Activated T-cell treated with anti-CD3 and anti-CD28 coated beads, Interleukin-2, amount 50 U/mL, for 72 hours (primary cell): ENCODE results near the gene PARD3B. TPM values are rescaled to one million over a fixed set of nuclear protein-coding genes. Genes with fewer than 3 reads are reported as not detected.

ENCODE experiments used
- ATAC-seq, 2 donors: fragments of 150-1000 bp; cut with Tn5 transposase; replicated peaks in 1 of 2; 2 replicates each; pipeline ENCODE4 v1.10.0; 2021; ENCODE audit warnings: moderate library complexity in 2 of 2, mild to moderate bottlenecking in 1 of 2
- DNase-seq, 2 donors: peaks; one replicate each; pipeline ENCODE4 v3.0.0; 2021 to 2022; ENCODE audit warnings: mixed read lengths in 1 of 2
- H3K27ac Mint-ChIP-seq: one replicate; pipeline ENCODE4 v1.8.0; 2022; ENCODE audit warnings: mild to moderate bottlenecking, moderate library complexity, mixed read lengths
- H3K27me3 Mint-ChIP-seq: one replicate; pipeline ENCODE4 v1.8.0; 2022; ENCODE audit warnings: low read depth, mixed read lengths
- H3K36me3 Mint-ChIP-seq, 2 donors: one replicate each; pipeline ENCODE4 v1.8.0; 2022; ENCODE audit warnings: mixed read lengths in 2 of 2, mild to moderate bottlenecking in 1 of 2; ENCODE audit not compliant: insufficient read depth in 2 of 2
- H3K4me1 Mint-ChIP-seq: one replicate; pipeline ENCODE4 v1.8.0; 2022; ENCODE audit warnings: low read depth, mixed read lengths
- H3K4me3 Mint-ChIP-seq, 2 donors: one replicate each; pipeline ENCODE4 v1.8.0; 2022; ENCODE audit warnings: mild to moderate bottlenecking in 2 of 2, mixed read lengths in 2 of 2, moderate library complexity in 2 of 2
- H3K9me3 Mint-ChIP-seq, 2 donors: one replicate each; pipeline ENCODE4 v1.8.0; 2022; ENCODE audit warnings: mixed read lengths in 2 of 2
- total RNA-seq, 2 donors: library from RNA; stranded (reverse); gene quantifications; one replicate each; pipeline ENCODE4 v1.2.3, GENCODE V29; 2022

The PARD3B gene
- total RNA-seq, 2 donors from 2014 or later, result 0.74 to 0.96 TPM

- Mint-ChIP-seq H3K9me3 (no peaks in the 10 kb centered on the region), H3K4me1 (no peaks in the 10 kb centered on the region), H3K27me3 (peaks cover 8% of the 10 kb centered on the region), H3K36me3 (no peaks in the 10 kb centered on the region), H3K4me3 (no peak overlapping the region), H3K27ac (no peak overlapping the region)
- no peak for DNase-seq
- ATAC-seq, result no peak
These were observed 727.9 kb downstream of the PARD3B start for GRCh38 chr2:205273148-205273547.

DNA sequence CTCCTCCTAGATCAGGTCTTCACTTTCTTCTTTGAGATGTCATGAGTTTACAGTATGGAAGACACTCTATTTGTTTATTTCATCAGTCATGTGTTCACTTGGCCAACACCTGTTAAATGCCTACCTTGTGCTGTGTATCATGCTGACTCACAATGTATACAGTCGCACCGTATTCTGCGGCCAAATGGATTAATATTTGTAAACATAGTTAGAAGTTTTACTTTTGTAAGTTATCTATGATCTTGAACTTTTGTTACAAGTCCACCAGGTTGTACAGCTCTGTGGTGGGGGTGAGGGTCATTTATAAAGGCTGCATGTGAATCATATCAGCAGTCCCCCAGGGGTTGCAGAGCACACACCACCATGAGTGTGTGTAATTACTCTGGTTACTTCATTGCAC is 728.4 kb downstream of the PARD3B start:
- H3K27ac Mint-ChIP-seq, result no peak overlapping the region
- H3K9me3 Mint-ChIP-seq, result no peaks in the 10 kb centered on the region
- H3K36me3 Mint-ChIP-seq, result no peaks in the 10 kb centered on the region
- ATAC-seq (no peak), DNase-seq (no peak)
- H3K27me3 Mint-ChIP-seq, result peaks cover 8% of the 10 kb centered on the region
- no peaks in the 10 kb centered on the region for H3K4me1 Mint-ChIP-seq
- no peak overlapping the region for H3K4me3 Mint-ChIP-seq

GRCh38 chr2:205274801-205275200 is 729.5 kb downstream of the PARD3B start:
- ATAC-seq, result no peak

GRCh38 chr2:205276116-205276777 is 731.0 kb downstream of the PARD3B start:
- ATAC-seq, result no peak
- H3K9me3 Mint-ChIP-seq, result no peaks in the 10 kb centered on the region
- no peaks in the 10 kb centered on the region for H3K4me1 Mint-ChIP-seq
- peaks cover 8% of the 10 kb centered on the region for H3K27me3 Mint-ChIP-seq
- no peaks in the 10 kb centered on the region for H3K36me3 Mint-ChIP-seq
- H3K4me3 Mint-ChIP-seq, result no peak overlapping the region
- H3K27ac Mint-ChIP-seq, result no peak overlapping the region
- DNase-seq, result no peak

More at GRCh38 chr2:205274801-205275200, 729.5 kb downstream of the PARD3B start:
- H3K27ac Mint-ChIP-seq, result no peak overlapping the region
- no peak for DNase-seq
- no peaks in the 10 kb centered on the region for H3K36me3 Mint-ChIP-seq
- H3K4me1 Mint-ChIP-seq, result no peaks in the 10 kb centered on the region
- H3K4me3 Mint-ChIP-seq, result no peak overlapping the region
- H3K27me3 Mint-ChIP-seq, result peaks cover 8% of the 10 kb centered on the region
- no peaks in the 10 kb centered on the region for H3K9me3 Mint-ChIP-seq

DNA sequence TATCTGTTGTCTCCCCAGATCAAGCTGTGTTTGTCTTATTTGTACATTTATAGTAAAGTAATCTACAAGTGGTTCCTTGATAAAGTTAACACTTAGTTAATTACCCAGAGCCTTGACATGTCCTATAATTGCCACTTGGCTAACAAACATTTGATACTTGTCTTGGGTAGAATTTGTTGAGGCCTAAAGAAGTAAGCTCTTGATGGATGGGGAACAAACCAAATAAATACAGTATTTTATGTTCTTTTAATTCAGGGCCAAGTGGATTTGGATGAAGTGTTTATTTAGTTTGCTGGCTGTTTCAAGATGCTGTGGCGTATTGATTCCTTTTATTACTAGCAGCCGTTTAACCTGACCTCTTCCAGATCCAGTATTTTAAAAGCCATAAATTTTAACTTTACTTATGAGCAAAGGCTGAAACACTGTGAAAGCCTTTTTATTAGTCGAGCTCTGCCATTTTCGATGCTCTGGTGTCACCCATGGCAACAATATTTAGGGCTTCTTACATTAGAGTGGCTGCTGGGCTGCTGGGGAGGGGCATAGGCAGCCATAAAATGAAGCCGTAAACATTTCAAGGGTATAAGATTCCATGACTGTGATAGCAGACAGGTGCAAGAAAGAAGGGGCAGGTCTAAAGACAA is 735.4 kb downstream of the PARD3B start:
- no peak overlapping the region for H3K27ac Mint-ChIP-seq
- H3K27me3 Mint-ChIP-seq, result peaks cover 8% of the 10 kb centered on the region
- H3K9me3 Mint-ChIP-seq, result no peaks in the 10 kb centered on the region
- H3K4me1 Mint-ChIP-seq, result no peaks in the 10 kb centered on the region
- no peak for ATAC-seq
- DNase-seq, result no peak
- H3K36me3 Mint-ChIP-seq, result no peaks in the 10 kb centered on the region
- no peak overlapping the region for H3K4me3 Mint-ChIP-seq

DNA sequence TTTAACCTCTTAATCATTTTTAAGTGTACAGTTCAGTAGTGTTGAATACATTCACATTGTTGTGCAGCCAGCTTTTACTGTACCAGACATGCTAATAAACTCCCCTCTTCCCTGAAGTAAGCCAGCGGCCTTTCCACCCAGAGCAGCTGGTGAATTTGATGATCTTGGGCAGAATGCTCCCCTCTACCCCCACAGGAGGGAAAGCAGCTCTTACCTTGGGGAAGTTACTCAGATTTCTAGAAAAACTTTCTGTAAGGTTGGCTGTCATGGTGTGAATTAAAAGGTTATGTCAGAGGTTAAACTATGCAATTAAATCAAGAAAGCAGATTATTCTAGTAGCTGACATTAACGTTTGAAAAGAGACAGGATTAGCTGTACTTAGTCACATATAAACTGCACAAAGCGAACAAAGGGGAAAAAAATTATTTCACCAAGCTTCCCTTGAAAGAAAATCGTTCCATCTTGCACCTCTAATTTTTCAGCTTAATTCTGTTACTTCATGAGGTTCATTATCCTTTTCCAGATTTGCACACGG is 738.5 kb downstream of the PARD3B start:
- no peak overlapping the region for H3K4me3 Mint-ChIP-seq

GRCh38 chr2:205284334-205284733 is 739.1 kb downstream of the PARD3B start:
- no peaks in the 10 kb centered on the region for H3K4me1 Mint-ChIP-seq
- H3K4me3 Mint-ChIP-seq, result no peak overlapping the region
- no peak for ATAC-seq
- no peaks in the 10 kb centered on the region for H3K27me3 Mint-ChIP-seq
- no peaks in the 10 kb centered on the region for H3K9me3 Mint-ChIP-seq
- H3K27ac Mint-ChIP-seq, result no peak overlapping the region
- no peaks in the 10 kb centered on the region for H3K36me3 Mint-ChIP-seq
- DNase-seq, result no peak

More for the DNA sequence above, 738.5 kb downstream of the PARD3B start:
- Mint-ChIP-seq H3K9me3 (no peaks in the 10 kb centered on the region), H3K27ac (no peak overlapping the region), H3K27me3 (no peaks in the 10 kb centered on the region), H3K4me1 (no peaks in the 10 kb centered on the region), H3K36me3 (no peaks in the 10 kb centered on the region)
- DNase-seq, result no peak
- no peak for ATAC-seq

- no peak for ATAC-seq
- H3K4me3 Mint-ChIP-seq, result no peak overlapping the region
These were observed 742.0 kb downstream of the PARD3B start for GRCh38 chr2:205287316-205287715.

GRCh38 chr2:205288686-205289085 is 743.4 kb downstream of the PARD3B start:
- H3K9me3 Mint-ChIP-seq, result peaks cover 0 to 2% of the 10 kb centered on the region in 2 donors
- no peaks in the 10 kb centered on the region for H3K27me3 Mint-ChIP-seq
- no peak for DNase-seq
- H3K4me3 Mint-ChIP-seq, result no peak overlapping the region
- no peak overlapping the region for H3K27ac Mint-ChIP-seq
- no peaks in the 10 kb centered on the region for H3K36me3 Mint-ChIP-seq
- no peak for ATAC-seq
- no peaks in the 10 kb centered on the region for H3K4me1 Mint-ChIP-seq

More at GRCh38 chr2:205287316-205287715, 742.0 kb downstream of the PARD3B start:
- Mint-ChIP-seq H3K27ac (no peak overlapping the region), H3K27me3 (no peaks in the 10 kb centered on the region), H3K4me1 (no peaks in the 10 kb centered on the region), H3K9me3 (no peaks in the 10 kb centered on the region), H3K36me3 (no peaks in the 10 kb centered on the region)
- no peak for DNase-seq

DNA sequence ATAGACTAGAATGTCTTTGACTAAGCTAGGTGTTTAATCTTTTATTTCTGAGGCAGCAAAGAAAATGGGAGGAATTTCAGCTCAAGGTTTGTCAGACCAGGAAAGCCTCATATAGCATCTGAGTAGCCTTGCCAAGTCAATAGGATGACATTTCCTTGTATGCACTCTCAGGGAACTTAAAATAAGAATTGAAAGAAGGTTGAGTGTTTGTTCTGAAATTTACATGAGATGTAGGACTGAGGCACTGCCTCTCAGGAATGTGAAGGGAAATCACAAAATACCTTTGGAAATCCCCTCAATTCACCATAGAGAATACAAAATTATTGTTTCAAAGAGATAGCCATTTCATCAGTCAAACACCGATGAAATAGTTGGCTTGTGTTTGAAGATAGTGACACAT is 745.0 kb downstream of the PARD3B start:
- H3K27me3 Mint-ChIP-seq, result no peaks in the 10 kb centered on the region
- peaks cover 0 to 2% of the 10 kb centered on the region in 2 donors for H3K9me3 Mint-ChIP-seq
- H3K36me3 Mint-ChIP-seq, result no peaks in the 10 kb centered on the region
- H3K4me1 Mint-ChIP-seq, result no peaks in the 10 kb centered on the region
- no peak for DNase-seq
- ATAC-seq, result no peak
- no peak overlapping the region for H3K4me3 Mint-ChIP-seq
- no peak overlapping the region for H3K27ac Mint-ChIP-seq

DNA sequence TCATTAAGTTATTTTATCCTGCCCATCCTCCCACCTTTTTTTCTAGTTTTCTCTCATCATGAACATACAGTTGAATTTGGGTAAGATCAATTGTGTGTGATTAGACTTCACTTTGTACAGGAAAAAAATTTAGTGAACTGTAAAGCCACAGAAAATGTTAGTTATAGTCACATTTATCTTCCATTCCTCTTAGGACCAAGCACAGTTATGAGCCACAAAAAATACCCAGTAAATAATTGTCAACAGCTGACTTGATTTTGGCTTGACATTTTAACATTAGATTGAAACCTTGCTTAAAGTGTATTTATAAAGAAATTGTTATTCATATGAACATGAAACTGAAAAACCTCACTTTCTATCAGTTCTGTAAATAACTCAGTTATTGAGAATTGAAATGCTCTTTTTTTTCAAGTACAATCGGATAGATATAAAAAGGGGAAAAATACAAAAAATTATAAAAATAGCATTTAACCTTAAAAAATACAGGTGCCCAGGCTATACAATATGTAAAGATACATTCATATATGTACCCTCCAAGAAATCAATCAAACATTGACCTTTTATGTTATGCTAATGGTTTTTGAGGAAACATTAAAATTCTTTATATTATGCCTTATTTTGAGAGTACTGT is 747.5 kb downstream of the PARD3B start:
- Mint-ChIP-seq H3K9me3 (peaks cover 0 to 2% of the 10 kb centered on the region in 2 donors), H3K27ac (no peak overlapping the region)
- no peak for ATAC-seq

DNA sequence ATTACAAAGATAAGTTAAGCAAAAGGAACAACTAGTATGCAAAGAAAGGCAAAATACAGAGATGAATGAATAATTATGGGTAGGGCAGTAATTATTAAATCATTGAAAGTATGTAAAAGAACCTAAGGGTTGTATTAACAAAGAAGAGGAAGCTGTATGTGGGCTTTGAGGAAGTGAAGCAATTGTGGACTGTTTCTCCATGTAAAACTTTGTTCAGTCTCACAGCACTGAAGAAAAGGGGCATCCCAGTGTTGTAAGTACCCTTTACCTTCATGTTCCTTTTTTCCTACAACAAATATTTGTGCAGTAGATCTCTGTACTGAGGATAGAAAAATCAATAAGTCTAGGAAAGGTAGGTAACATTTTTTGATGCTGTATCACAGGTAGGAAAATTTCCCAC is 748.3 kb downstream of the PARD3B start:
- H3K27me3 Mint-ChIP-seq, result no peaks in the 10 kb centered on the region
- peaks cover 0 to 2% of the 10 kb centered on the region in 2 donors for H3K9me3 Mint-ChIP-seq
- ATAC-seq (no peak), DNase-seq (no peak)
- H3K36me3 Mint-ChIP-seq, result no peaks in the 10 kb centered on the region
- H3K4me3 Mint-ChIP-seq, result no peak overlapping the region
- H3K4me1 Mint-ChIP-seq, result no peaks in the 10 kb centered on the region
- H3K27ac Mint-ChIP-seq, result no peak overlapping the region

More for the DNA sequence above, 747.5 kb downstream of the PARD3B start:
- DNase-seq, result no peak
- H3K36me3 Mint-ChIP-seq, result no peaks in the 10 kb centered on the region
- H3K4me1 Mint-ChIP-seq, result no peaks in the 10 kb centered on the region
- H3K4me3 Mint-ChIP-seq, result no peak overlapping the region
- no peaks in the 10 kb centered on the region for H3K27me3 Mint-ChIP-seq

DNA sequence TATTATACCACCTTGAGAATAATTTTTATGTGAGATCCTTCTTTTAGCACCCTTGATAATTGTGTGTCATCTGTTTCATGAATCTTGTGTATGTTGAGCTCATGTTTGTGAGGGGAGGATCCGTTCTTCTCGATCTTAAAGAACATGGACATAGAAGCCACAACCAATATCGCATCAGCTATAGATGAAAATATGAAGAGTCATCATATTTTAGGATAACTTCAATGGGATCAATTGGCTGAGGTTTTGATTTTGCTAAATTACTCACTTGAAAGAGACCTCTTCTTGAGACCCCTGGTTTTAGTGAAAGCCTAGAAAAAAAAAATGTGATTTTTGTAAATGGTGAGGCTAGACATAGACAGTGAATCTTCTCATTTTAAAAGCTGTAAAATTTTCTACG is 751.7 kb downstream of the PARD3B start:
- no peak for ATAC-seq
- H3K4me3 Mint-ChIP-seq, result no peak overlapping the region
- H3K27ac Mint-ChIP-seq, result no peak overlapping the region
- no peaks in the 10 kb centered on the region for H3K36me3 Mint-ChIP-seq
- no peaks in the 10 kb centered on the region for H3K4me1 Mint-ChIP-seq
- peaks cover 0 to 2% of the 10 kb centered on the region in 2 donors for H3K9me3 Mint-ChIP-seq
- H3K27me3 Mint-ChIP-seq, result no peaks in the 10 kb centered on the region
- DNase-seq, result no peak
